Middle frontal gyrus (tissue), 1 donor: ENCODE measurements around the gene POLR2E.

Experiments used
- DNase-seq: peaks from one replicate; pipeline ENCODE4 v3.0.0-alpha.2; 2015; ENCODE audit warnings: low spot score; ENCODE audit errors: extremely low spot score

The POLR2E gene

GRCh38 chr19:1051791-1052190 lies 43.4 kb downstream of the POLR2E start:
- no peak for DNase-seq

- DNase-seq: no peak
Observed at GRCh38 chr19:1050989-1051788, 44.0 kb downstream of the POLR2E start.

- DNase-seq: no peak
Observed at GRCh38 chr19:1049800-1050199, 45.4 kb downstream of the POLR2E start.

- DNase-seq: no peak
Observed at GRCh38 chr19:1049106-1049505, 46.1 kb downstream of the POLR2E start.

GRCh38 chr19:1047696-1048147 lies 47.5 kb downstream of the POLR2E start:
- no peak for DNase-seq

GRCh38 chr19:1046836-1047695 lies 48.1 kb downstream of the POLR2E start:
- no peak for DNase-seq

- DNase-seq: no peak
Observed at GRCh38 chr19:1046117-1046626, 49.0 kb downstream of the POLR2E start.

- DNase-seq: no peak
Observed at GRCh38 chr19:1045247-1045603, 50.0 kb downstream of the POLR2E start.

- DNase-seq: no peak
Observed at GRCh38 chr19:1042689-1043511, 52.3 kb downstream of the POLR2E start.

GRCh38 chr19:1041835-1042685 lies 53.1 kb downstream of the POLR2E start:
- no peak for DNase-seq

- no peak for DNase-seq
Observed at GRCh38 chr19:1041272-1041834, 53.8 kb downstream of the POLR2E start.

GRCh38 chr19:1040476-1041271 lies 54.5 kb downstream of the POLR2E start:
- peak; percentile 79 for DNase-seq

GRCh38 chr19:1039646-1040475 lies 55.3 kb downstream of the POLR2E start, which contains the start of gene ABCA7:
ABCA7 (plus strand) TSS chr19:1040107; CDS start chr19:1041362, 1,255 bp downstream.
- DNase-seq: peak; percentile 85

GRCh38 chr19:1038978-1039645 lies 56.1 kb downstream of the POLR2E start:
- DNase-seq: no peak

GRCh38 chr19:1037621-1038064 lies 57.5 kb downstream of the POLR2E start:
- no peak for DNase-seq
